ENCODE data around the gene ST3GAL3. TPM values are rescaled to one million over a fixed set of nuclear protein-coding genes. Genes with fewer than 3 reads are reported as not detected.

The ST3GAL3 gene
- total and polyA plus RNA-seq, 2 donors (not counting 3 experiments of a cell fraction or from before 2014, with no cell fraction given) = 14.3 to 35.8 TPM

DNA sequence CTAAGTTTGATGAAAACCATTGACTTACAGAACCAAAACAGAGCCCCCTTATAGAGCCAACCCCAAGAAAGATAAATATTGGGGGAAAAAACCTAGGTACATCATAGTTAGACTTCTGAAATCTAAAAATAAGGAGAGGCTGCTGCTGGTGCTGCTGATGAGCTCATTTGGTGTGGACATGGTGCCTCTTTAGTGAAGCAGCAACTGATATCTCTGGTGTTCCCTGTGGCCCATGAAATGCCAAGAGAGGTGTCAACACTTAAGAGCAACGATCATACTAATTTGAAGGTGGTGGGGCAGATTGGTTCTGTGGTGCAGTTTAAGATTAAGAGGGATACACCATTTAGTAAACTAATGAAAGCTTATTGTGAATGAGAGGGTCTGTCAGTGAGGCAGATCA is 35.9 kb downstream of the ST3GAL3 start:
- no peak for DNase-seq (ENCODE audit: low read depth, low spot score)
- dilution Hi-C loops (cut with MboI; ENCODE audit: extremely low pct_ligation_motif_present, low sequenced_read_pairs) (no loop called here), intact Hi-C loops (cut with micrococcal nuclease) (no loop called here)
- Histone ChIP-seq H3K9ac (replicated peaks; ENCODE audit: extremely low read depth, insufficient read depth, low read length) (no peak overlapping the region), H3K36me3 (ENCODE audit: control insufficient read depth in 2 of 2, extremely low read depth in 1 of 2, insufficient read depth in 2 of 2, low read length in 2 of 2) (no peaks in the 10 kb centered on the region), H3K4me2 (ENCODE audit: insufficient read depth, low read length) (no peak overlapping the region), H4K20me1 (replicated peaks; ENCODE audit: control insufficient read depth, extremely low read depth, insufficient read depth, low read length) (no peaks in the 10 kb centered on the region), H2AFZ (ENCODE audit: low read depth, low read length) (no peak overlapping the region), H3K9me3 (replicated peaks; ENCODE audit: control insufficient read depth, insufficient read depth, low read length) (no peaks in the 10 kb centered on the region), H3K4me3 (replicated peaks in 1 of 3; ENCODE audit: insufficient read depth in 1 of 3, low read depth in 1 of 3, low read length in 3 of 3) (no peak overlapping the region), H3K9me1 (replicated peaks; ENCODE audit: control insufficient read depth, extremely low read depth, insufficient read depth, low read length) (no peaks in the 10 kb centered on the region), H3K4me1 (ENCODE audit: control insufficient read depth, extremely low read depth, insufficient read depth, low read length) (no peaks in the 10 kb centered on the region), H3K27ac (ENCODE audit: insufficient read depth, low read depth, low read length) (no peak overlapping the region), H3K27me3 (ENCODE audit: control insufficient read depth in 2 of 2, insufficient read depth in 2 of 2, low read length in 2 of 2) (no peaks in the 10 kb centered on the region), H3K79me2 (ENCODE audit: control insufficient read depth, insufficient read depth, low read length) (no peaks in the 10 kb centered on the region)
- CTCF ChIA-PET = interaction anchor here (1.0 kb wide), 1 partner anchor 20 kb away, joined by 3 read pairs; no protein-coding TSS in a partner anchor
- POLR2A ChIA-PET = no interaction called here
- BruUV-seq (replicated peaks) = no TSS peak
- TF ChIP-seq EZH2 (IDR thresholded peaks at IDR 0.05; ENCODE audit: borderline replicate concordance, low read depth, low read length, severe bottlenecking) (no peak), POLR2A (IDR thresholded peaks at IDR 0.05; ENCODE audit: low read depth, low read length) (no peak), POLR2AphosphoS5 (IDR thresholded peaks at IDR 0.05; ENCODE audit: insufficient read depth, low read depth, low read length) (no peak), JUN (IDR thresholded peaks at IDR 0.05; ENCODE audit: borderline replicate concordance, insufficient read depth, insufficient read length, low read depth) (no peak), MYC (IDR thresholded peaks at IDR 0.05; ENCODE audit: low read depth, low read length) (no peak), GATA2 (IDR thresholded peaks at IDR 0.05; ENCODE audit: insufficient read depth, insufficient read length, low read depth, low read length) (no peak), FOS (IDR thresholded peaks at IDR 0.05; ENCODE audit: borderline replicate concordance, insufficient read depth, low read length) (no peak)
- TF ChIP-seq, protein P1, sequence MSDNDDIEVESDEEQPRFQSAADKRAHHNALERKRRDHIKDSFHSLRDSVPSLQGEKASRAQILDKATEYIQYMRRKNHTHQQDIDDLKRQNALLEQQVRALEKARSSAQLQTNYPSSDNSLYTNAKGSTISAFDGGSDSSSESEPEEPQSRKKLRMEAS (IDR thresholded peaks at IDR 0.05; ENCODE audit: insufficient read depth, insufficient read length) = no peak
- TF ChIP-seq, protein P2, sequence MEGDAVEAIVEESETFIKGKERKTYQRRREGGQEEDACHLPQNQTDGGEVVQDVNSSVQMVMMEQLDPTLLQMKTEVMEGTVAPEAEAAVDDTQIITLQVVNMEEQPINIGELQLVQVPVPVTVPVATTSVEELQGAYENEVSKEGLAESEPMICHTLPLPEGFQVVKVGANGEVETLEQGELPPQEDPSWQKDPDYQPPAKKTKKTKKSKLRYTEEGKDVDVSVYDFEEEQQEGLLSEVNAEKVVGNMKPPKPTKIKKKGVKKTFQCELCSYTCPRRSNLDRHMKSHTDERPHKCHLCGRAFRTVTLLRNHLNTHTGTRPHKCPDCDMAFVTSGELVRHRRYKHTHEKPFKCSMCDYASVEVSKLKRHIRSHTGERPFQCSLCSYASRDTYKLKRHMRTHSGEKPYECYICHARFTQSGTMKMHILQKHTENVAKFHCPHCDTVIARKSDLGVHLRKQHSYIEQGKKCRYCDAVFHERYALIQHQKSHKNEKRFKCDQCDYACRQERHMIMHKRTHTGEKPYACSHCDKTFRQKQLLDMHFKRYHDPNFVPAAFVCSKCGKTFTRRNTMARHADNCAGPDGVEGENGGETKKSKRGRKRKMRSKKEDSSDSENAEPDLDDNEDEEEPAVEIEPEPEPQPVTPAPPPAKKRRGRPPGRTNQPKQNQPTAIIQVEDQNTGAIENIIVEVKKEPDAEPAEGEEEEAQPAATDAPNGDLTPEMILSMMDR (IDR thresholded peaks at IDR 0.05; ENCODE audit: extremely low read depth in 1 of 2, insufficient read depth in 1 of 2, low read depth in 1 of 2, low read length in 2 of 2) = no peak
- FAIRE-seq = no peak
